H9 (cell line): ENCODE data around the gene TADA3. TPM values are rescaled to one million over a fixed set of nuclear protein-coding genes. Genes with fewer than 3 reads are reported as not detected.

Source experiments
- DNase-seq: peaks from one replicate; pipeline ENCODE4 v3.0.0-alpha.2; 2017
- H2AFZ ChIP-seq: one replicate; pipeline ENCODE4 v1.6.1; 2013; ENCODE audit warnings: mild to moderate bottlenecking, low read length, control low read depth, moderate library complexity
- H2AK5ac ChIP-seq: 2 replicates; pipeline ENCODE4 v1.6.1; 2013; ENCODE audit warnings: low read length, control low read depth, mixed read lengths; ENCODE audit not compliant: insufficient read length
- H2BK120ac ChIP-seq: one replicate; pipeline ENCODE4 v1.6.1; 2013; ENCODE audit warnings: low read depth, mild to moderate bottlenecking, low read length, control low read depth, inconsistent platforms; ENCODE audit not compliant: poor library complexity, severe bottlenecking
- H2BK12ac ChIP-seq: 2 replicates; pipeline ENCODE4 v1.6.1; 2013; ENCODE audit warnings: low read length, control low read depth, mixed read lengths, low read depth; ENCODE audit not compliant: insufficient read length
- H2BK15ac ChIP-seq: 2 replicates; pipeline ENCODE4 v1.6.1; 2013; ENCODE audit warnings: low read depth, low read length, control low read depth
- H2BK20ac ChIP-seq: one replicate; pipeline ENCODE4 v1.6.1; 2013; ENCODE audit warnings: low read depth, mild to moderate bottlenecking, low read length, control low read depth, inconsistent platforms; ENCODE audit not compliant: poor library complexity, severe bottlenecking
- H2BK5ac ChIP-seq: 2 replicates; pipeline ENCODE4 v1.6.1; 2013; ENCODE audit warnings: low read length, control low read depth, mixed read lengths; ENCODE audit not compliant: insufficient read length
- H3K14ac ChIP-seq: 2 replicates; pipeline ENCODE4 v1.6.1; 2013; ENCODE audit warnings: low read length, control low read depth; ENCODE audit not compliant: insufficient read depth
- H3K18ac ChIP-seq: 2 replicates; pipeline ENCODE4 v1.6.1; 2013; ENCODE audit warnings: low read depth, mild to moderate bottlenecking, mixed read lengths, low read length, control low read depth; ENCODE audit not compliant: insufficient read length
- H3K23ac ChIP-seq: 2 replicates; pipeline ENCODE4 v1.6.1; 2013; ENCODE audit warnings: low read length, control low read depth, mixed read lengths, low read depth; ENCODE audit not compliant: insufficient read length
- H3K23me2 ChIP-seq: 2 replicates; pipeline ENCODE4 v1.6.1; 2013; ENCODE audit warnings: low read depth, mild to moderate bottlenecking, mixed read lengths, low read length, control low read depth; ENCODE audit not compliant: insufficient read length, poor library complexity, severe bottlenecking
- H3K27ac ChIP-seq: 2 replicates; pipeline ENCODE4 v1.5.1; 2013; ENCODE audit warnings: low read length, control low read depth, mixed read lengths, low read depth; ENCODE audit not compliant: insufficient read length
- H3K27me3 ChIP-seq: 2 replicates; pipeline ENCODE4 v1.6.1; 2013; ENCODE audit warnings: low read length, control low read depth, inconsistent platforms; ENCODE audit not compliant: insufficient read depth
- H3K4ac ChIP-seq: 2 replicates; pipeline ENCODE4 v1.6.1; 2013; ENCODE audit warnings: low read depth, mild to moderate bottlenecking, control low read depth, inconsistent platforms, low read length, moderate library complexity
- H3K4me1 ChIP-seq: 2 replicates; pipeline ENCODE4 v1.6.1; 2013; ENCODE audit warnings: low read length, control low read depth, inconsistent platforms; ENCODE audit not compliant: insufficient read depth
- H3K4me2 ChIP-seq: 2 replicates; pipeline ENCODE4 v1.6.1; 2013; ENCODE audit warnings: low read length, control low read depth, mixed read lengths; ENCODE audit not compliant: insufficient read length, insufficient read depth
- H3K56ac ChIP-seq: 2 replicates; pipeline ENCODE4 v1.6.1; 2013; ENCODE audit warnings: low read depth, mild to moderate bottlenecking, mixed read lengths, low read length, control low read depth; ENCODE audit not compliant: insufficient read length
- H3K79me1 ChIP-seq: 2 replicates; pipeline ENCODE4 v1.6.1; 2013; ENCODE audit warnings: low read depth, mild to moderate bottlenecking, moderate library complexity, low read length, control low read depth, inconsistent platforms; ENCODE audit not compliant: insufficient read depth, poor library complexity, severe bottlenecking
- H3K79me2 ChIP-seq: 2 replicates; pipeline ENCODE4 v1.6.1; 2013; ENCODE audit warnings: low read length, control low read depth, inconsistent platforms; ENCODE audit not compliant: insufficient read depth
- H3K9ac ChIP-seq: 2 replicates; pipeline ENCODE4 v1.6.1; 2013; ENCODE audit warnings: low read length, control low read depth, mixed read lengths; ENCODE audit not compliant: insufficient read length; ENCODE audit errors: extremely low read depth
- H3K9me3 ChIP-seq: one replicate; pipeline ENCODE4 v1.6.1; 2013; ENCODE audit warnings: low read depth, low read length, inconsistent platforms; ENCODE audit not compliant: control insufficient read depth
- H3T11ph ChIP-seq: one replicate; pipeline ENCODE4 v1.6.1; 2013; ENCODE audit warnings: mild to moderate bottlenecking, low read length, control low read depth, inconsistent platforms
- H4K20me1 ChIP-seq: one replicate; pipeline ENCODE4 v1.6.1; 2013; ENCODE audit not compliant: control insufficient read depth, insufficient read length, insufficient read depth
- H4K5ac ChIP-seq: 2 replicates; pipeline ENCODE4 v1.6.1; 2013; ENCODE audit warnings: low read depth, mild to moderate bottlenecking, mixed read lengths, low read length, control low read depth; ENCODE audit not compliant: insufficient read length
- H4K8ac ChIP-seq: replicated peaks from 2 replicates; pipeline ENCODE4 v1.6.1; 2013; ENCODE audit warnings: low read length, control low read depth, mixed read lengths, low read depth; ENCODE audit not compliant: insufficient read length
- H4K91ac ChIP-seq: 2 replicates; pipeline ENCODE4 v1.6.1; 2013; ENCODE audit warnings: low read depth, mild to moderate bottlenecking, moderate library complexity, mixed read lengths, low read length, control low read depth; ENCODE audit not compliant: insufficient read length
- H3K27ac Mint-ChIP-seq, 3 experiments: 2 replicates in 2 of 3; 3 replicates in 1 of 3; pipeline ENCODE4 v1.8.0; 2020 to 2021; ENCODE audit warnings: mixed read lengths in 3 of 3, mild to moderate bottlenecking in 1 of 3, moderate library complexity in 1 of 3
- H3K27me3 Mint-ChIP-seq: 2 replicates; pipeline ENCODE4 v1.8.0; 2021; ENCODE audit warnings: low read depth, mild to moderate bottlenecking, moderate library complexity, mixed read lengths
- H3K36me3 Mint-ChIP-seq, 3 experiments: 2 replicates in 2 of 3; 3 replicates in 1 of 3; pipeline ENCODE4 v1.8.0; 2020 to 2021; ENCODE audit warnings: low read depth in 3 of 3, mixed read lengths in 3 of 3; ENCODE audit not compliant: insufficient read depth in 1 of 3
- H3K4me1 Mint-ChIP-seq, 2 experiments: 2 replicates each; pipeline ENCODE4 v1.8.0; 2020; ENCODE audit warnings: mixed read lengths in 2 of 2
- H3K4me3 Mint-ChIP-seq, 2 experiments: 2 replicates in 1 of 2; 3 replicates in 1 of 2; pipeline ENCODE4 v1.8.0; 2020 to 2021; ENCODE audit warnings: mild to moderate bottlenecking in 2 of 2, mixed read lengths in 2 of 2, moderate library complexity in 1 of 2
- H3K9me3 Mint-ChIP-seq, 2 experiments: 2 replicates in 1 of 2; 3 replicates in 1 of 2; pipeline ENCODE4 v1.8.0; 2020; ENCODE audit warnings: mild to moderate bottlenecking in 2 of 2, mixed read lengths in 2 of 2, moderate library complexity in 1 of 2
- CTCF ChIP-seq: fragments of 200-600 bp; sonication (generic); conservative IDR thresholded peaks from 3 replicates; pipeline ENCODE4 v1.8.0; 2021; ENCODE audit warnings: antibody characterized with exemption, mild to moderate bottlenecking
- WGBS: extraction: QIAGEN DNeasy Blood & Tissue Kit; methylation state at CpG from one replicate; pipeline ENCODE4 v1.1.7; 2013; ENCODE audit warnings: missing lambda C conversion rate, low lambda C conversion rate, mixed read lengths; ENCODE audit not compliant: insufficient read length; ENCODE audit errors: extremely low coverage; 5-methylcytosine and 5-hydroxymethylcytosine counted together
- long read RNA-seq: library from polyadenylated mRNA; unstranded; transcript quantifications from one replicate; pipeline ENCODE4 v2.0.0, GENCODE V29; 2020
- total RNA-seq: library from RNA; stranded (reverse); gene quantifications from 2 replicates; pipeline ENCODE4 v1.2.1, GENCODE V29; 2021

TADA3 gene, protein sequence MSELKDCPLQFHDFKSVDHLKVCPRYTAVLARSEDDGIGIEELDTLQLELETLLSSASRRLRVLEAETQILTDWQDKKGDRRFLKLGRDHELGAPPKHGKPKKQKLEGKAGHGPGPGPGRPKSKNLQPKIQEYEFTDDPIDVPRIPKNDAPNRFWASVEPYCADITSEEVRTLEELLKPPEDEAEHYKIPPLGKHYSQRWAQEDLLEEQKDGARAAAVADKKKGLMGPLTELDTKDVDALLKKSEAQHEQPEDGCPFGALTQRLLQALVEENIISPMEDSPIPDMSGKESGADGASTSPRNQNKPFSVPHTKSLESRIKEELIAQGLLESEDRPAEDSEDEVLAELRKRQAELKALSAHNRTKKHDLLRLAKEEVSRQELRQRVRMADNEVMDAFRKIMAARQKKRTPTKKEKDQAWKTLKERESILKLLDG
- total RNA-seq: 49.8 and 51.3 TPM in 2 replicates
- long read RNA-seq, transcript TADA3-201 (9 exons, 2,355 nt): major isoform, 406 of 480 reads
- long read RNA-seq, partial matches to known transcripts: 7 of 480 reads
- long read RNA-seq, other reads (novel, unspliced or antisense): 65 of 480 reads

DNA sequence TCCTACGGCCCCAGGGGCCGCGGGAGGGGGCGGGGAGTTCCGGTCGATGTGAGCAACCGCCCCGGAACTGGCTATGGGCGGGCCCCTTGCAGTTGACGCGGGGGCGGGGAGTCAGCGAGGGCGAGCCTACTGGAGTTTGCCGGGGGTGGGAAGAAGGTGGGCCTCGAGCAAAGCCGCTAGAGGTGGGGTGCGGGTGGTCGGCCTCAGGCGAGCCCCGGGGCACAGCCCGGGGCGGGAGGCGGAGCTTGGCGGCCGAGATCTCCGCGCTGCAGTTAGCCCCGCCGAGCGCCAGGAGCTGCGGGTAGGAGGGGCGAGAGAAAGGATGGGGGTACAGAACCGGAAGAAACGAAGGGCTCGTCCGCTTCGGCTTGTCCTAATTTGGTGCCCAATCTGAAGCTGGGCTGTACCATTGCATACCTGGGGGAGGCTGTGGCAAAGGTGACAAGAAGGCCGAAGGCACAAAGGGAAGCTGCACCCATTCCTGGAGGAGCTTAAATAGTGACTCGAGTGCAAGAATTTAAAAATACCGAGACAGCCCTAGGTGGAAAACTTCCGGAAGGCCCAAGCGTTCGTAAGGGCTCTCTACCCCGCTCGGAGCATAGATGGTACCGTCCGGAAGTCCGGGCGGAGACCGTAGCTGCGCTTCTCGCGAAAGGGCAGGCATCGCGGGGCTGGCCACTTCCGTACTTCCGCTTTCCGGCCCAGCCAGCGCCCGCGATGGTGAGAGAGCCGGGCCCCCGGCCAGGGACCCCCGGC is at the start of gene TADA3, which contains the start of gene ARPC4:
TADA3 (minus strand) TSS at position 69 of the 756 bp plus-strand sequence. CDS start 1,007 bp downstream, outside the sequence.
ARPC4 (plus strand) TSS at position 678 of the 756 bp plus-strand sequence; CDS start at position 718, 40 bp downstream.
- Mint-ChIP-seq H3K4me1 (peaks cover 10 to 19% of the 10 kb centered on the region in 2 experiments), H3K27ac (peak within 1 kb of the TSS; percentile 100), H3K9me3 (no peaks in the 10 kb centered on the region), H3K36me3 (peaks cover 30 to 52% (median 42%) of the 10 kb centered on the region in 3 experiments; a peak in 6 of 7 replicates), H3K27me3 (peaks cover 1% of the 10 kb centered on the region; the same call in 1 of the 2 replicates), H3K4me3 (peak within 1 kb of the TSS; percentile 94 to 95)
- TF ChIP-seq CTCF: no peak
- H3K56ac ChIP-seq: peak within 1 kb of the TSS; percentile 89
- H2BK20ac ChIP-seq: no peak within 1 kb of the TSS
- peak within 1 kb of the TSS; percentile 81 for H3K4me2 ChIP-seq
- no peaks in the 10 kb centered on the region for H3K27me3 ChIP-seq
- no peaks in the 10 kb centered on the region for H4K20me1 ChIP-seq
- peak; percentile 93 for DNase-seq
- H2BK15ac ChIP-seq: no peak within 1 kb of the TSS
- H3K9ac ChIP-seq: peak within 1 kb of the TSS; percentile 99
- no peak within 1 kb of the TSS for H4K91ac ChIP-seq
- H3K4ac ChIP-seq: peak within 1 kb of the TSS; percentile 20; the same call in 1 of the 2 replicates
- WGBS: no CpG with 5 or more reads among the region's 65 CpGs
- no peak within 1 kb of the TSS for H3K23ac ChIP-seq
- H2BK120ac ChIP-seq: peak within 1 kb of the TSS; percentile 93
- H2BK5ac ChIP-seq: peak within 1 kb of the TSS; percentile 99
- H2BK12ac ChIP-seq: no peak within 1 kb of the TSS
- no peak within 1 kb of the TSS for H4K8ac ChIP-seq
- H3K14ac ChIP-seq: peak within 1 kb of the TSS; percentile 100; the same call in 1 of the 2 replicates
- H3K27ac ChIP-seq: peak within 1 kb of the TSS; percentile 91
- H3K9me3 ChIP-seq: no peaks in the 10 kb centered on the region
- no peak within 1 kb of the TSS for H2AFZ ChIP-seq
- H3K4me1 ChIP-seq: no peaks in the 10 kb centered on the region
- H3K79me2 ChIP-seq: peaks cover 5% of the 10 kb centered on the region; the same call in 1 of the 2 replicates
- peaks cover 6% of the 10 kb centered on the region for H3K23me2 ChIP-seq
- peak within 1 kb of the TSS; percentile 86 for H4K5ac ChIP-seq
- H2AK5ac ChIP-seq: no peak within 1 kb of the TSS
- H3T11ph ChIP-seq: peak within 1 kb of the TSS; percentile 99
- H3K18ac ChIP-seq: peak within 1 kb of the TSS; percentile 100
- no peaks in the 10 kb centered on the region for H3K79me1 ChIP-seq
